Measurements from ENCODE around the gene BORCS5.

Gene BORCS5

DNA sequence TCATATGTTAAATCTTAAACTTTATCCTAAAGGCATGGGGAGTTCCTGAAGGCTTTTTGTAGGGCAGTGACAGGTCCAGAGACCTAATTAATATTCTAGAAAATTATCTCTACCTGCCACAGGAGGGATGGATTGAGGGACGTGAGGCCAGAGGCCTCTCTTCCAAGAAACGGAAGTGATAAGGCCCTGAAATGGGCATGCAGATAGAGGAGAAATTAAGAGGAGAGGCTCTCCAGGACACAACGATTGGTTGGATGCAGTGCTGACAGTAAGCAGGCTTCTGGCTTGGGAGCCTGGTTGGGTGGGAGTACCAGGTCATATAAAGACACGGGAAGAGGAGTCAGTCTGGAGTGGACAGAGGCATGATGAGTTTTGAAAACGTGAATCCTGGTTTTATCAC, 3.1 kb upstream of the BORCS5 start:
- DNase-seq = no peak

DNA sequence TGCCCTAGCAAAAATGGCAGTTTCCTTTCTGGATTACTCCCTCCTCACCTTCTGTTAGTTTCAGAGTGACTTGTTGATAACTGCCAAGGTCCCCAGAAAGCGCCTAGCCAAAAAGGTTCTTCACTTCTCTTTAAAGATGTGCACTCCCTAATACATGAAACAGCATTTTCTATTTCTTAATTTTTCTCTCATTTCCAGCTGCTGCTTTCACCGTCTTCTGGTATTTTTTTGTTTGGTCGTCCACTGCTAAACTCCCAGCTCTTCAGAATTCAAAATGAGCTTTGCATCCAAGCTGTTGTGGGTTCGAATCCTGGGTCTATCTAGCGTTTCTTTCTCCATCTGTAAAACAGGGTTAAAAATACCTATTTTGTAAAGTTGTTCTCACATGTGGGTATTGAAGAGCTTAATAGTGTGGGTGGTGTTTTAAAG, 397 bp upstream of the BORCS5 start:
- no peak for DNase-seq

DNA sequence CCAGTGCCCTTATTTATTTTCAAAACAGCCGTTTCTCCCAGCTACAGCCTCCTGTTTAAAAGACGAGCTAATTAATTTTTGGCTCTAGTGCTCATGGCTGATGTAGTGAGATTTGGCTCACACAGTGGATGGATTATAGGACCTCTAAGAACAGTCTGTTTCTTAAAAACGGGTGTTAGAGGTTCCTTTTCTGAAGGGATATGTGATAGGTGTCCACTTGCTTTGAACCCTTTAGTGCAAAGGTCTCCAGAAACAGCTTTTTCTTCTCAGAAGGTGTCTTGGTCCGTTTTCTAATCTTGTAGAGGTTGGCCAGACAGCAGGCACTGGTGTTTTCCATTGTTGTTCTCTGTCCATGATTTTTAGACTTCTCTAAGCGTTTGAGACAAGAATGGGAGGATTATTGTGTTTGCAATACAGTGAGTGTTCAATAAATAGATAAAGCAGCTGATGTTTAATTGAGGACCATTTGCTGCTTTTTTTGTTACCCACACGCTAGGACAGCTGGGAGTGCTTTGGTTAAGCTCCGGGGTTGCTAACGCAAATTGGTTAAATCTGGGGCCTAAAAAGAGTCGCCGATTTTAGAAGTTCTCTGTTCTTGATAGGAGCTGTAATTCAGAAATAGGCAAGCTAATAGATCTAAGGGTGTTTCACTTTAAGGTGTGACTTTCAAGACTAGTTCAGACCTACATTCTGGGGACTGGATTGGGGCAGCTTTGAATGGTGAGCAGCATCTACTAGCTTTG, 1.0 kb downstream of the BORCS5 start:
- DNase-seq = no peak

DNA sequence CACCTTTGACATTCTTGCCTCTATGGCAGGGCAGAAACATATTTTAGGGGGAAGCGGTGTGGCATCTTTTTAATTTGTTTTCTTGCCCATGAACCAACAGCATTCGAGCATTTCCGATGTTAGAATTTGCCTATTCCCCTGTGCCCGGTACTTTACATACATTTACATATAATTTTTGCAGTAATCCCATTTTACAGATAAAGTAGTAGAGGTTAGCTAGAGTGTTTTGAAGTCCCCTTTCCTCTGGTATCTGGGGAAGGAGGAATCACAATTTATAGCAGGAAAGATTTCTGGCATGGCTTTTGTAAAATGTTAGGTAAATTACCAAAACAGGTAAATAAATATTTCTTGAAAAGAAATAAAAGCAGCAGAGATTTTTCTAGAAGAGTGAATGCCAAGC, 1.6 kb downstream of the BORCS5 start:
- DNase-seq = no peak

DNA sequence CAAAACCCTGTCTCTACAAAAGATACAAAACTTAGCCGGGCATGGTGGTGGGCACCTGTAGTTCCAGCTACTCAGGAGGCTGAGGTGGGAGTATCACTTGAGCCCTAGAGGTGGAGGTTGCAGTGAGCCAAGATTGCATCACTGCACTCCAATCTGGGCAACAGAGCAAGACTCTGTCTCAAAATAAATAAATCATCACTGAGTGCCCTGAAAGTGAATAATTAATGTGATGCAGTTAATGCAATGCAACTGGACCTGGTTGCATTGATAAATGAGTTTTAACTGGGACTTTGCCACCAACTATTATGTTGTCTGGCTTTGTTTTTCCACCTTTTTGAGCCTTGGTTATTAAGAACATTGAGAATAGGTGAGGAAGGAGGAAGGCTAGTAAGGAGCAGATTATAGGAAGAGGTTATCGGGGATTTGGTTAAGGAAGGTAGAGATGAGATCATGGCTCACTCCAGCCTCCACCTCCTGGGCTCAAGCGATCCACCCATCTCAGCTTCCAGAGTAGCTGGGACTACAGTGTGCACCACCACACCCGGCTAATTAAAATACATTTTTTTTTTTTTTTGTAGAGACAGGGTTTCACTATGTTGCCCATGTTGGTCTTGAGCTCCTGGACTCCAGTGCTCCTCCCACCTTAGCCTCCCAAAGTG, 8.0 kb downstream of the BORCS5 start:
- DNase-seq = no peak

DNA sequence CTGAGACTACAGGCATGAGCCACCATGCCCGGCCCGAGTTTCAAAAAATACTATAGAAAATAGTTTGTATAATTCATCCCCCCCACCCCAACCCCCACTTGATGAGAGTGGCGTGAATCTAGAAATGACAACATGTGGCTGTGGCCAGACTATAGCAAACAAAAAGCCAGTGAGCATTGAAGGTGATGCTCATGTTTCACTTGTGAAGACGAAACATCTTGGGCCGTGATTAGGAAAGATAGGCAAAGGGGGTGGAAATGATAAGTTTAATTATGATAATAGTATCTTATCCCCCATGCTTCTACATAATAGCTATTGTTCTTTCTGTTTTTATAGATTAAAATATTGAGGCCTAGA, 8.5 kb downstream of the BORCS5 start:
- DNase-seq = no peak

DNA sequence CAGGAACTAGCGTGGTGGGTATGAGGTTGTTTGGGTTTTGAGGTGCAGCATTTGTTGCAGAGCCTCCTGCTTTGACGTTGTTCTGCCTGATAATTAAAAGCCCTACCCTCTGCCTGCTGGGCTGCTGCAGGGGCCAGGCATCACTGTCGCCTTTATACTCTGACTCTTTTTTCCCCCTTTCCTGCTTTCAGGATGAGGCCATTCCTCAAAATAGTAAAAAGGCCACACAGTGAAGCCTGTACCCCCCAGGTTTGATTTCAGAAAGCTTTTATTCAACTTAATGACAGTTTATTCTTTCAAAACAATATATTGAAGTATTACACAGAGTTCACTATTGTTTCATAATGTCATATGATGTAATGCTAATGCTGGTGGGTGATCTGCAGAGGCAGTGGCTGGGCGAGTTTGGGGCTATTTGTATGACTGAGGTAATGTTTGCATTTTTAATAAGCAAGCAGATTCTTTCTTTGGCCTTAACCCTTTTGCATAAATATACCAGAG, 9.1 kb downstream of the BORCS5 start:
- DNase-seq = no peak

DNA sequence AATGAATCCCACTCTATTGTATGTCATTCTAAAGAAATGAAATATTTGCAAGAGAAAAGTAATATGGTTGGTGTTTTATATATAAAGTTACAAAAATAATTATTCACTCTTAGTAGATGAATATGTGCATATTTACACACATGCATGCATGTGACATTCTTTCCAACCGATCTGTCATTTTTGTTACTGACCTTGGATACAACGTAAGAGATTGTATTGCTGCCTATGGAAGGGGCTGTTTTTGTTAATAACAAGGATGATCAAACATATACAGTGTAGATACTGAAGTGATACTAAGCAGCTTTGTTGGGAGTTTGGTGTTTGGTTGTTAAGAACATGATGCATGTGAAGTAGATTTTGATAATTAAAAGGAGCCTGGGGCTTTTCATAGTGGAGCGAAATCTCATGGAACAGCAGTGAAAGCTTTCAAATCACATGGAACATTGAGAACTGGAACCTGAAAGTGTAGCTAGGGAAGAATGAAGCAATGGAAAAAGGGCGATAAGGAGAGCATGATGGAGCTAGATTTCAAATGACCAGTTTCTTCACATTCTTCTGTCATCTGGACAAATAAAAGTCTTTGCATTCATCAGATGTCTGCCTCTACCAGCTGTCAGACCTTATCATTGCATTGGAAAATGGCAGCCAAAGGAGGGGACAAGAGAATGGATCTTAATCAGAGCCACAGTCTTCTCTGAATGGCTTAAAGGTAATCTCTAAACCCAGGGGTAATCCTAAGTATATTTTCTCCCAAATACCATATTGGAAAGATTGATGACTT, 10.0 kb downstream of the BORCS5 start:
- no peak for DNase-seq

DNA sequence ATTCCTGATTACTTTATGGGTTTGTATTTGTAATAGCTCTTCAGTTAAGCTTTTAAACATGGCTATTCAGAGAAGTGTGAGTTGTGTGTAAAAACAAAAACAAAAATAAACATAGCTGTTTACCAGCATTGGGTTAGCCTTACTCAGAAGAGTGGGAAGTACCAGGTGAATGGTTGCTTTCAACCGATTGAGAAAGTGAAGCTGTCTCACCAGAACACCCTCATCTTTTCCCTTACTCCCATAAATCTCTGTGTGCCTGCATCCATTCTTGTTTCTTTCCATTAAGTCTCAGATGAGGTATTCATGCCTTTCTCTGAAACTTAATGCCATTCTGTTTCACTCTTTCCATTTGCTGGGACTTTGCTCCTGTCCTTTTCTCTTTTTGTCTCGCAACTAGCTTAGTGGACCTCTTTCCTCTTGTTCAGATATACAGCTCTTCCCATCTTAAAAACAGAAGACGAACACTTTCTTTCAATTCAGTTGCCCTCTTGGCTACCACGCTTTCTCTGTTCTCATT, 10.7 kb downstream of the BORCS5 start:
- DNase-seq = no peak

DNA sequence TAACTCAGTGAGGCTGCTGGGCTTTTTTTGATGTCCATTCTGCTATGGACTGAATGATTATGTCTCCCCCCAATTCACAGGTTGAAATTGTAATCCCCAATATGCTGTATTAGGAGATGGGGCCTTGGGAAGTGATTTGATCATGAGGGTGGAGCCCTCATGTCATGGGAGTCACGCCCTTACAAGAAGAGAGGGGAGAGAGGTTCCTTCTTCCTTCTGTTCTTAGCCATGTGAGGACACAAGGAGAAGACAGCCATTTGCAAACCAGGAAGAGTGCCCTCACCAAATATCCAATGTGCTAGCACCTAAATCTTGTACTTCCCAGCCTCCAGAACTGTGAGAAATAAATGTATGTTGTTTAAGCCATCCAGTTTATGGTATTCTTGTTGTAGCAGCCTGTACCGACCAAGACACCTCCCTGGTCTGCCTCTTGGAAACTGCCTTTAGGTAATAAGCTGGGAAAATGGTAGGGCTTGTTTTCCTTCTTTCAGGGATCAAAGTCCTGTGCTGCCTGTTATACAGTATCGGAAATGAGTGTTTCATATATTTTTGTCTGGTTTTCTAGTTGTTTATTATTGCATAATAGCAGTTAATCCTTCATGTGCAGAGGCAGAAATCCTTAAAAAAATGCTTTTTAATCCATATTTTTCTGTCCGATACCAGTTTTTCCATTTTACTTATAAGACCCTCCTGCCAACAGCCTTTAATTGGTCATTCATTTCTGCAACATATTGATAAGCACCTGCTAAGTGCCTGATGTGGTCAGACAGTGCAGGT, 16.3 kb downstream of the BORCS5 start:
- DNase-seq = no peak

DNA sequence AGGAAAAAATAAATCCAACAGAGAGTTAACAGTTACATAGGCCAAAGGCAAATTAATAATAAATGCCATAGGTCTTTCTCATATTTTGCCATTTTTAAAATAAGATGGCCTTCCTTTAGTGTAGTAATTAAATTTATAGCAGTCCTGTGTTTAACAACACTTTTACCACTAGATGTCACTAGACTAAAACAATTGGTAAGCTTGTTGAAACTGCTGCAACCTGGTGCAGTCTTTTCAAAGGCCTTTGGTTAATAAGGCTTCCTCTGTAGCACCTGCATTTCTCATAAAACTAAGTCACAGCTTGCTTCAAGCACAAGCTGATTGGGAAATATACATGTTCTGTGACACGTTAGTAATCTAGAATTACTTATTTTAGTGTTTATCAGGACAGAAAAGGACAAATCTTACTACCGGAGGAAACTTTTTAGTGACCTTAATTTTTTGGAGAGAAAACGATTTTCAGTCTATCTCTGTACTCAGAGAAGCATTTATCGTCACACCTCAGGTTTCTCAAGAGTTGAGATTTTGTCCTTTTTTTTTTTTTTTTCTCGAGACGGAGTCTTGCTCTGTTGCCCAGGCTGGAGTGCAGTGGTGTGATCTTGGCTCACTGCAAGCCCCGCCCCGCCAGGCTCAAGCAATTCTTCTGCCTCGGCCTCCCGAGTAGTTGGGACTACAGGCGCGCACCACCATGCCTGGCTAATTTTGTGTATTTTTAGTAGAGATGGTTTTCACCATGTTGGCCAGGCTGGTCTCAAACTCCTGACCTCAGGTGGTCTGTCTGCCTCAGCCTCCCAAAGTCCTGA, 20.0 kb downstream of the BORCS5 start:
- DNase-seq = peak; percentile 75

DNA sequence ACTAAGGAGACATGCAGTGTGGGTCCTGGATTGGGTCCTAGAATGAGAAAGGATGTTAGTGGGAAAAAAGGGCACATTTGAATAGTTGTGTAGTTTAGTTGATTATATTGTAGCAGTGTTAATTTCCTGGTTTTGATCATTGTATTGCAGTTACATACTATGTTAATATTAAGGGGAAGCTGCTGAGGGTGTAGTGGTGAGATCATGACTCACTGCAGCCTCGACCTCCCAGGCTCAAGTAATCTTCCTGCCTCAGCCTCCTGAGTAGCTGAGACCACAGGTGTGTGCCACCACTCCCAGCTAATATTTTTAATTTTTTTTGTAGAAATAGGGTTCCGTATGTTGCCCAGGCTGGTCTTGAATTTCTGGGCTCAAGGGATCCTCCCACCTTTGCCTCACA, 21.7 kb downstream of the BORCS5 start:
- DNase-seq = no peak

DNA sequence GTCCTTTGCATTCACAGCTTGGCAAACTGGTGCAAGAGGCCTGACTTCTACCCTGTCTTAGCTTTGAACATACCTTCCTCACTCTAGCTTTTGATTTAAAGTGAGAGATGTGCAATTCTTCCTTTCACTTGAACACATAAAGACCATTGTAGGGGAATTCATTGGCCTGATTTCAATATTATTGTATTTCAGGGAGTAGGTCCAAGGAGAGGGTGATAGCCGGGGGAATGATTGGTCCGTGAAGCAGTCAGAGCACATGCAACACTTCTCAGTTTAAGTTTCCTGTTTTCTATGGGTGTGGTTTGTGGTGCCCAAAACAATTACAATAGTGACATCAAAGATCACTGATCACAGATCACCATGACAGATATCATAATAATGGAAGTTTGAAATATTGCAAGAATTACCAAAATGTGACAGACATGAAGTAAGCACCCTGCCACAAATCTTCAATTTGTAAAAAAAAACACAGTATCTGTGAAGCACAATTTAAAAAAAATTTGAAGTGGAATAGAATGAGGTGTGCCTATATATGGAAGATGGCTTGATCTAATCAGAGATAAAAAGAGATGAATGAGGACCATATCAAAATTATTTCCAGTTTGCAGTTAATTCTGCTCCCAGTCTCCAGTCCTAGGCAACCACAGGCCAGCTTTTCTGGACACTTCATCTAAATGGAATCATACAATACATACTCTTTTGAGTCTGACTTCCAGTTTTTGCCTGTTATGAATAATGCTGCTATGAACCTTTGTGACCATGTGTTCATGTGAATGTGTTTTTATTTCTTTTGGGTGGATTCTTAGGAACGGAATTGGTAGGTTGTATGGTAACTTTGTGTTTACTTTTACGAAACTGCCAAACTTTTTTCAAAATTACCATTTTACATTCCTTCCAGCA, 23.2 kb downstream of the BORCS5 start:
- DNase-seq = peak; percentile 31

DNA sequence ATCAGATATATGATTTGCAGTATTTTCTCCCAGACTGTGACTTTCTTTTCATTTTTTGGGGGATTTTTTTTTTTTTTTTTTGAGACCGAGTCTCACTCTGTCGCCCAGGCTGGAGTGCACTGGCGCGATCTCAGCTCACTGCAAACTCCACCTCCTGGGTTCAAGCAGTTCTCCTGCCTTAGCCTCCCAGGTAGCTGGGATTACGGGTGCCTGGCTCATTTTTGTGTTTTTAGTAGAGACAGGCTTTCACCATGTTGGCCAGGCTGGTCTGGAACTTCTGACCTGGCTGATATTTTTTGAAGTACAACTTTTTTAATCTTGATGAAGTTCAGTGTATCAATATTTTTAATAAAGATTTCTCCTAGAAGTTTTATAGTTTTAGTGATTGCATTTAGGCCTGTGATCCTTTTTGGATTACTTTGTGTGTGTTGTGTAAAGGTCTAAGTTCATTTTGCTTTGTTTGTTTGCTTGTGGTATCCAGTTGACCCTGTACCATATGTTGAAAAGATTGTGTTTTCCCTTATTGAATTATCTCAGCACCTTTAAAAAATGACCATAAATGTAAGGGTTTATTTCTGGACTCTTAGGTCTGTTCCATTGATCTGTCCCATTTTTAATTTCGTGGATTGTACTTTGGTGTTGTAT, 24.2 kb downstream of the BORCS5 start:
- DNase-seq = no peak

DNA sequence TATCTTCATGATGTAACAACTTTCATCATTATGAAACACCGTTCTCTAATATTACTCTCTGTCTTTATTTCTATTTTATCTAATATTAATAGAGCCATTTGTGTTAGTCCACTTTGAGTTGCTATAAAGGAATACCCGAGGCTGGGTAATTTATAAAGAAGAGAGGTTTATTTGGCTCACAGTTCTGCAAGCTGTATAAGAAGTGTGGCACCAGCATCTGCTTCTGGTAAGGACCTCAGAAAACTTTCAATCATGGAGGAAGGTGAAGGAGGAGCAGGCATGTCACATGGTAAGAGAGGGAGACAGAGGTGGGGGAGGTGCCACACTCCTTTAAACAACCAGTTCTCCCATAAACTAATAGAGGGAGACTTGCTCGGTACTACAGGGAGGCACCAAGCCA, 25.1 kb downstream of the BORCS5 start:
- DNase-seq = no peak

DNA sequence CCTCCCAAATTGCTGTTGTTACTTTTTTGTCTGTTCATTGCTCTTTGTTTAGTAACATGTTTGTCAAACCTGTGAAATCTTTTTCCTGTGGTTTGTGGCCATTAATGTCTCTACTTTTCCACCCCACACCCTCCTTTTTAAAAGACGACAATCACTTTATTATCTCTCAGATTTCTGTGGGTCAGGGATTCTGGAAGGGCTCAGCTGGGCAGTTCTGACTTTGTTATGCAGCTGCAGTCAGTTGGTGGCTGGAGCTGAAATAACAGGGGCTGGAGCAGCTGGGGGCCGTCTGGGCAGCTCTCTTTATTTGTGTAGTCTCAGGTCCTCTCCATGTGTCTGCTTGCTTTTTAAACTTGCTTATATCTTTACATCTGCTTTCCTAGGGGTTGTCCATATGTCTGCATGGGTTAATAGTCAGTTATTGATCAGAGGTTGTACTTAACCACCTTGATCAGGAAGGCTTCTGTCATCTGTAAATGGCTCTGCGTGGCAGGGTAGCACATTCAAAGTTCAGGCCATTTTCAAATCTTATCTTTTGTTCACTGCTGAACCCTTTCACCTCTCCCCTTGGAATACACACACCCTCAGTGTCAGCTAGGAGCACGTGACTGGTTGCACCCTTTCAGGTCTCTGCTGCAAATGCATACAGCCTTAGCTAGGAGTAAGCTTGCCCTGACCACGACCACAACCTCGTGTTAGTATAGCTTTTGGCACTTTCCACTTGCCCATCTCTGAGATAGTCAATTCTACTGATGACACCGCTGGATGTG, 27.9 kb downstream of the BORCS5 start:
- no peak for DNase-seq

DNA sequence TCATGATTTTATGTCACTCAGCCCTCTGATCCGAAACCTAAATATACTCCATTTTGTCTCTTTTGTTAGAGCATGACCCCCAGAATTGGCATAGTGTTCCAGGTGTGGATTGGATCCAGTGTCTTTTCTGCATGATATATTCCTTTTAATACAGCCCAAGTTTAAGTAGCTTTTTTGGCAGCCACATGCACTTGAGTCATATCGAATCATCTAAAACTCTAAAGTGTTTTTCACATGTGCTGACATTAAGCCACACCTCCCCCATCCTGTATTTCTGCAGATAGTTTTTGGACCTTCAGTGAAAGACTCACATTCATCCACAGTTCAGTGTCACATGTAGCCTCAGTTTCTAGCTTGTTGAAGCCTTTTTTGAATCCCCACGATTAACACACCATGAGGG, 30.6 kb downstream of the BORCS5 start:
- DNase-seq = peak; percentile 69

DNA sequence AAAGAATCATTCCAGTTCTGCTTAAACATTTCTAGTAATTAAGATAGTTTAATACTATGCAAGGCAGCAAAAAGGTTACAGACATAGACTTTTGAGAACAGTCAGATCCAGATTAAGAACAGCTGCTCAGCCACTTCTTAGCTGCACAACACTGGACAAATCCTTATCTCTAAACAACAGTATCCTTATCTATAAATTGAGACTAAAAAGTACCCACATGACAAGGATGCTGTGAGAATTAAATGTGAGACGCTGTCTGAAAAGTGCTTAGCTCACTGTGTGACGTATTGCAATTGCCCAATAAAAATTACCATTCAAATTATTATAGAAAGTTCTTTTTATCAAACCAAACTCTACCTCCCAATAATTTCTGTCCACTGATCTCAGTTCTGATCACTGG, 35.5 kb downstream of the BORCS5 start:
- DNase-seq = no peak

DNA sequence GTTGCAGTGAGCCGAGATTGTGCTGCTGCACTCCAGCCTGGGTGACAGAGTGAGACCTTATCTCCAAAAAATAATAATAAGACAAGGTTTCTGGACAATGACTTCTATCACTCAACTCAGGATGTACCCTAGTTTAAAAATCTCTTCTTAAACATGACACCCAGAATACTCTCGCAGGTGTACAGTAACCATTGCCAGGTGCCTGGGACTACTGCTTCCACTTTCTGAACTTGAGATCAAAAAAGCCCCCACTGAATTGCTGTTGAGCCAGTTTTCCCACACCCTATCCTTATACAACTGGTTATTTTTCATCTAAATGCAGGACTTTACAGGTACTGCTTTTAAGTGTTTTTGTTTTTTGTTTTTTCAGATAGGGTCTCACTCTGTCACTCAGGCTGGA, 36.3 kb downstream of the BORCS5 start:
- DNase-seq = no peak
